Measurements from ENCODE around the gene NKX2-4. TPM values are rescaled to one million over a fixed set of nuclear protein-coding genes. Genes with fewer than 3 reads are reported as not detected.

Gene NKX2-4
- total RNA-seq, 1 donor from 2014 or later, result not detected

GRCh38 chr20:21393816-21394519 is 3.4 kb downstream of the NKX2-4 start:
- TF ChIP-seq POLR2A (IDR thresholded peaks at IDR 0.05) (no peak), POLR2AphosphoS5 (IDR thresholded peaks at IDR 0.05; ENCODE audit: insufficient read depth in 1 of 2, low read depth in 1 of 2) (no peak)
- TF ChIP-seq, protein P1, sequence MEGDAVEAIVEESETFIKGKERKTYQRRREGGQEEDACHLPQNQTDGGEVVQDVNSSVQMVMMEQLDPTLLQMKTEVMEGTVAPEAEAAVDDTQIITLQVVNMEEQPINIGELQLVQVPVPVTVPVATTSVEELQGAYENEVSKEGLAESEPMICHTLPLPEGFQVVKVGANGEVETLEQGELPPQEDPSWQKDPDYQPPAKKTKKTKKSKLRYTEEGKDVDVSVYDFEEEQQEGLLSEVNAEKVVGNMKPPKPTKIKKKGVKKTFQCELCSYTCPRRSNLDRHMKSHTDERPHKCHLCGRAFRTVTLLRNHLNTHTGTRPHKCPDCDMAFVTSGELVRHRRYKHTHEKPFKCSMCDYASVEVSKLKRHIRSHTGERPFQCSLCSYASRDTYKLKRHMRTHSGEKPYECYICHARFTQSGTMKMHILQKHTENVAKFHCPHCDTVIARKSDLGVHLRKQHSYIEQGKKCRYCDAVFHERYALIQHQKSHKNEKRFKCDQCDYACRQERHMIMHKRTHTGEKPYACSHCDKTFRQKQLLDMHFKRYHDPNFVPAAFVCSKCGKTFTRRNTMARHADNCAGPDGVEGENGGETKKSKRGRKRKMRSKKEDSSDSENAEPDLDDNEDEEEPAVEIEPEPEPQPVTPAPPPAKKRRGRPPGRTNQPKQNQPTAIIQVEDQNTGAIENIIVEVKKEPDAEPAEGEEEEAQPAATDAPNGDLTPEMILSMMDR (IDR thresholded peaks at IDR 0.05), result no peak
- Histone ChIP-seq H3K4me1 (no peaks in the 10 kb centered on the region), H3K36me3 (peaks cover 0 to 10% of the 10 kb centered on the region in 2 donors), H3K9me3 (no peaks in the 10 kb centered on the region), H3K27me3 (peaks cover 28% of the 10 kb centered on the region), H3K27ac (no peak overlapping the region), H3K4me3 (no peak overlapping the region)
- no peak for DNase-seq (ENCODE audit: extremely low spot score in 2 of 2)
- intact Hi-C loops (cut with DNase I), result no loop called here

DNA sequence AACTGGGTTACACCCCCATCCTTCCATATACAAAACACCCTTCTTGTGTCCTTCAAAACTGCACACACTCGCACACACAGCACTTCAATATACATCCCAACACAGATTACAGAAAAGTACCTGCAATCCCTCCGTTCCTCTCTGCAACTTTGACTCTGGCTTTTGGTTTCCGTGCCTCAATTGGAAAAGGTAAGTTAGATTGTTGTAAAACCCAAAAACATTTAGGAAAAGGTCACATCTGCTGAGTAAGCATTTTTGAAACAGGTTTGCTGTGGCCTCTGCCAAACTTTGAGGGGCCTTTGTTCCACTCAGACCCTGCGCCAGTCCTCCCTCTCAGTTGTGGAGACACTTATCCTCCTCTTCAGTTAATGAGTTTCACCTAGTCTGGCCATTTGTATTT is 4.2 kb downstream of the NKX2-4 start:
- TF ChIP-seq, protein P1 (IDR thresholded peaks at IDR 0.05), result no peak
- TF ChIP-seq POLR2A (IDR thresholded peaks at IDR 0.05), result no peak
- TF ChIP-seq POLR2AphosphoS5 (IDR thresholded peaks at IDR 0.05; ENCODE audit: insufficient read depth in 1 of 2, low read depth in 1 of 2), result no peak
- H3K4me3 ChIP-seq, result no peak overlapping the region
- no peak overlapping the region for H3K27ac ChIP-seq
- H3K4me1 ChIP-seq, result no peaks in the 10 kb centered on the region
- no peak for DNase-seq (ENCODE audit: extremely low spot score in 2 of 2)
- peaks cover 0 to 14% of the 10 kb centered on the region in 2 donors for H3K36me3 ChIP-seq
- peaks cover 22% of the 10 kb centered on the region for H3K27me3 ChIP-seq
- intact Hi-C loops (cut with DNase I), result no loop called here
- H3K9me3 ChIP-seq, result no peaks in the 10 kb centered on the region

- H3K27me3 ChIP-seq, result peaks cover 12% of the 10 kb centered on the region
These were observed 5.4 kb downstream of the NKX2-4 start for GRCh38 chr20:21391972-21392352.

GRCh38 chr20:21391185-21391971 is 5.9 kb downstream of the NKX2-4 start:
- peaks cover 0 to 26% of the 10 kb centered on the region in 2 donors for H3K36me3 ChIP-seq
- H3K27me3 ChIP-seq, result peaks cover 11% of the 10 kb centered on the region
- no peak for DNase-seq (ENCODE audit: extremely low spot score in 2 of 2)
- H3K4me3 ChIP-seq, result no peak overlapping the region
- intact Hi-C loops (cut with DNase I), result no loop called here
- no peak for TF ChIP-seq POLR2A (IDR thresholded peaks at IDR 0.05)
- TF ChIP-seq, protein P1 (IDR thresholded peaks at IDR 0.05), result no peak
- TF ChIP-seq POLR2AphosphoS5 (IDR thresholded peaks at IDR 0.05; ENCODE audit: insufficient read depth in 1 of 2, low read depth in 1 of 2), result no peak
- H3K9me3 ChIP-seq, result no peaks in the 10 kb centered on the region
- H3K27ac ChIP-seq, result no peak overlapping the region
- no peaks in the 10 kb centered on the region for H3K4me1 ChIP-seq

More at GRCh38 chr20:21391972-21392352, 5.4 kb downstream of the NKX2-4 start:
- DNase-seq (ENCODE audit: extremely low spot score in 2 of 2), result no peak
- intact Hi-C loops (cut with DNase I), result no loop called here
- Histone ChIP-seq H3K9me3 (no peaks in the 10 kb centered on the region), H3K27ac (no peak overlapping the region), H3K36me3 (peaks cover 0 to 21% of the 10 kb centered on the region in 2 donors), H3K4me1 (no peaks in the 10 kb centered on the region), H3K4me3 (no peak overlapping the region)
- no peak for TF ChIP-seq POLR2A (IDR thresholded peaks at IDR 0.05)
- TF ChIP-seq POLR2AphosphoS5 (IDR thresholded peaks at IDR 0.05; ENCODE audit: insufficient read depth in 1 of 2, low read depth in 1 of 2), result no peak
- TF ChIP-seq, protein P1 (IDR thresholded peaks at IDR 0.05), result no peak

All from vagina (tissue), 2 donors.